Measurements from ENCODE around the gene TLX3.
A peak's percentile ranks its signal among the peaks of the same experiment; 100 is the strongest.
"Not testable (repeated sequence)": the region's sequence is repeated elsewhere in the genome, so short reads cannot be mapped to it uniquely, and the experiment has no call there.

TLX3 gene

DNA sequence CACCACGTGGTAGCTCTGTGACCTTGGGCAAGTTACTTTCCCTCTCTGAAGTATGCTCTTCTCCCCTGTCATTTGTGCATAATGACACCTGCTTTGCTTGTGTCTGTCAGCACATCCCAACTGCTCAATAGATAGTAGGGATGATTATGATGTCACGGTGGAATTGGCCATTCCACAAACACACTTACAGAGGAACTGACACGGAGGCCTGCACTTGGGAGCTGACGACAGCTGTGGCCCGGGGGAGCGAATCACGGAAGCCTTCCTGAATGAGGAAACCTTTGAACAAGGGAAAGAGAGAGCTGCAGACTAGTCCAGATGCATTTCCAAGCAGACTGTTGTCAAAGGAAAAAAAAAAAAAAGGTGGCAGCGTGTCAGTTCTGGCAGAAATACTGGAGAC is 21.0 kb downstream of the TLX3 start:
- no peak for DNase-seq

DNA sequence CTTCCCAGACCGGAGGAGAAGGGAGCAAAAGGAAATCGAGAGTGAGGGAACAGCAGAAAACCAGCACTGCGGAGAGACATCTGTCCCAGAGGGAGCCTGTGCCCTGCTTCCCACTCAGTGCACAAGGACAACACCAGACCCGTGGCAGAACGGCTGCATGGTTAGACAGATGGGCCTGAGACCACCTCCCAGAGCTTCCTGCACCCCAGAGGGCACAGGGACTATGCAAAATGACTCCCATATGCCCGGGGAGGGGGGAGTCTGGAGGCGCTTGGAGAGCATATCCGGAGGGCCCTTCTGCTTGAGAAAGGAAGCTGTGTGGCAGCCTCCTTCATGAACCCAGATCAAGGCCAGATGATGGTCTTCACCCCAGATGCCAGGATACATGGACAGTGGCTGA is 26.6 kb downstream of the TLX3 start:
- no peak for DNase-seq

DNA sequence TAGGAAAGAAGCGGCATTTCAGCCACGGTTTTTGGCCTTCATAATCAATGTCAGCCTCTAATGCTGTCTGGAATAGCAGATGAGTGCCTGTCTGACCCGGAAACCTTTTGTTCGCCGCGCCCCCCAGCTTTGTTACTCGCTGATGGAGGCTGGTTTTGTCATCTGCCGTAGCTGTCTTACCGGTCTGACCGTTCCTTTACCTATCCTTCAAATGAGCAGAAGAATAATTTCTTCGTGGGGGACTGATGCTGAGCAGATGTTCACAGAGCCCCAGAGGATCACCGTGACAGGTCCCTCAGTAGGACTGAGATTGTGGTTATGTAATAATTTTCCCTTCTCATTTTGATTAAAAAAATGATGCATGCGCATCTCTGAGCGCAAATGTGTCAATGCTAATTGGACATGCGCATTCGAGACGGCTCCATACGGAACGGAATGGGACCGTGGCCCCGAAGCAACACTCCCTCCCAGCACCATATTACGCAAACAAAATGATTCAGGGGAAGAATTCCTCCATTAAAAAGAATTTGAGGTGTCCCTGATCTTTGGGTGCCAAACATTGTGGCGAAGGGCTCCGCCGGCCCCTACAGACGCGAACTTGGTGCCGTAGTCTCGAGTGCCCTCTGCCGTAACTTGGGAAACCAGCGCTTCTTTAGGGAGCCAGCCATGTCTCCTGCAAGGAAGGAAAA is 27.6 kb downstream of the TLX3 start:
- peak in 1 of 6 experiments; percentile 11 for DNase-seq

DNA sequence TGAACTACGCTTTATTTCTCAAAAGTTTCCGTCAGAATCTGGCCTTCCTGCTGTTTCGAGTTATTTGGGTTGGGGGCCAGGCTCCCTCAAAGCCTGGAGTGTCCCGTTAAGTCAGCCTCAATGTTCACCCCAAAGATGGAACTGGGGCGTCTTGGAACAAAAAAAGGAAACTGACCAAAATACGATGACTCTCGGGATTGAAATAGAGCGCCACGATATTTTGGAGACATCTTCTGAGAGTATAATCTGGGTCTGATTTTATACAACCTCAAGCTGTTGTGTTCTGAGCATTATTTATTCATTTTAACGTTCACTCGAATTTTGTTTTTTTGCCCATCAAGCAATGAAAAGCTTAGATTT is 28.1 kb downstream of the TLX3 start:
- no peak for DNase-seq

GRCh38 chr5:171340042-171340441 is 31.0 kb downstream of the TLX3 start:
- no peak for DNase-seq

DNA sequence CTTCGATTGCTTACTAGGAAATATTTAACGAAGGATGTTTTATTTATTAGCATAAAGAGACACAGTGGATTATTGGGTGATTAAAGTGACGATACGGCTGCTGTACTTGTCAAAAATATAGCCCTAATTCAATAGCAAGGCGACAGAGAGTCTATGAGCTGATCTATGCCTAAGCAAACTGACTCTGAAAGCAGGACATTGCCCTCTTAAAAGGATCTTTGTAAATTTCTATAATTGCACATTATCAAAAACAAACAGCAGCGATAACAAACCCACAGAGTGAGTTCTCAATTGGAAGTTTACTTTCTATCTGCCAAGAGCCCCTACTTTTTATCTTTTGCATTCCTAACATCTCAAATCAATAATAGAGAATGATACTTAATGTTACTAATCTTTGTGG is 31.4 kb downstream of the TLX3 start:
- no peak for DNase-seq

DNA sequence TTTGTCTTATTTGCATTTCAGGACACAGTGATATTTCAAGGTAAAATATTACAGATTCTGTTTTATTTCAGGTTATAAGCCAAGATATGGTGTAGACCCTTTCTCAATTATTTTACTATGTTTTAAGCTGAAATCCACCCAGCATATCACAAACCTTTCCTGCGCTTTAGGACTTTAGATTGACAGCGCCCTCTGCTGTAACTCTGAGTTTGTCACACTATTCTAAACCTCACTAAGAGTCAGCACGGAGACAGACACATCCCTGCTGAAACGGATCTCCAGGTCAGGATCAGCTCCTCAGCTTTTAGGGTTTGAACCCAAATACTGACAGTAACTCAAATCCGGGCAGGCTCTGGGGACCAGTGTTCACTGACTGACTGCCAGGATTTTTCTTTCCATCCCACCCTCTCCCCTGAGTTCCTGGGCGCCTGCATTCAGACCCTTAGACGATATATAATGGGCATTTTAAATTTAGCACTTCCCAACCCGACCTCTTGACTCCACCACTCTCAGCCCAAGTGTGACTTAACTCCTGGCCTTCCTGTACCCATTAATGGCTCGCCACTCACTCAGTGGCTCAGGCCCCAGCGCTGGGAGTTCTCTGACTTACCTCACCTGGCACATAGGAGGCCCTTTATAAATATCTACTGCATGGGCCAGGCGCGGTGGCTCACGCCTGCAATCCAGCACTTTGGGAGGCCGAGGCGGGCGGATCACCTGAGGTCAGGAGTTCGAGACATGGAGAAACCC is 33.5 kb downstream of the TLX3 start:
- DNase-seq = peak in 2 of 6 experiments; percentile 3 to 4

GRCh38 chr5:171344936-171345608 is 36.0 kb downstream of the TLX3 start:
- no peak for DNase-seq

DNA sequence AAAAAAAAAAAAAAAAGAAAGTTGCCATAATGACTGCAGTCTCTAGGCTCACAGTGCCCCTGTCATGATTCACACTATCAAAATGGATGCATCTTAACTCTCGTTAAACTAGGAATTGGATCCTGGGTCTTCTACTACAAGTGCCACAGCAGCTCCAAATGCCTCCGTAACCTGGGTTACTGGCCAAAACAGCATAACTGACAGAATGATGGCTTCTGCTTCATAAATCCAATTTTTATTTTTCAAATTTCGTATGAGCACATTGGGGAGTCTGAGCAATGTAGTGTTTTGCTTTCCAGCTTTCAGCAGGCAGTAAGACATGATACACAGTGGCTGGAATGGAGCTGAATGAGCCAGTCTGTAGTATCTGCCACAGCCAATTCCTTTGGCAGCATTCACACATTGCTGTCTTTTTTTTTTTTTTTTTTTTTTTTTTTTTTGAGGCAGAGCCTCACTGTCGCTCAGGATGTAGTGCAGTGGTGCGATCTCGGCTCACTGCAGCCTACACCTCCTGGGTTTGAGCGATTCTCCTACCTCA is 42.6 kb downstream of the TLX3 start:
- DNase-seq = no peak

- DNase-seq = no peak
Observed at GRCh38 chr5:171355302-171355724, 46.3 kb downstream of the TLX3 start.

GRCh38 chr5:171357843-171358242 is 48.8 kb downstream of the TLX3 start:
- DNase-seq = no peak

- DNase-seq = not testable (repeated sequence)
Observed at GRCh38 chr5:171361151-171361550, 52.1 kb downstream of the TLX3 start.
